ENCODE measurements around the gene NOTCH3. TPM values are rescaled to one million over a fixed set of nuclear protein-coding genes. Genes with fewer than 3 reads are reported as not detected.

Gene NOTCH3
- total and polyA plus RNA-seq, 2 donors, result 11.3 to 14.8 TPM

GRCh38 chr19:15161028-15161984, 39.5 kb downstream of the NOTCH3 start:
- no peak for DNase-seq (ENCODE audit: low read depth in 6 of 9, low spot score in 9 of 9)
- H3K9me3 ChIP-seq (ENCODE audit: control insufficient read depth in 2 of 2, insufficient read depth in 1 of 2, low read length in 1 of 2), result peaks cover 12 to 39% of the 10 kb centered on the region in 2 donors
- no peak overlapping the region for H3K27ac ChIP-seq (ENCODE audit: low read depth in 1 of 2, low read length in 1 of 2)
- no peak overlapping the region for H3K4me3 ChIP-seq (ENCODE audit: low read length in 2 of 2)
- H3K36me3 ChIP-seq (ENCODE audit: control insufficient read depth in 2 of 2, insufficient read depth in 2 of 2, low read length in 1 of 2), result peaks cover 65 to 70% of the 10 kb centered on the region in 2 donors
- H3K27me3 ChIP-seq (ENCODE audit: control insufficient read depth in 2 of 2, insufficient read depth in 1 of 2, low read length in 1 of 2), result no peaks in the 10 kb centered on the region
- WGBS, result 98% methylated on average over 42 of the region's 42 CpGs
- H3K4me1 ChIP-seq (ENCODE audit: control insufficient read depth in 2 of 2, insufficient read depth in 2 of 2, low read length in 2 of 2), result no peaks in the 10 kb centered on the region

GRCh38 chr19:15159251-15159650, 41.5 kb downstream of the NOTCH3 start:
- no peaks in the 10 kb centered on the region for H3K4me1 ChIP-seq (ENCODE audit: control insufficient read depth in 2 of 2, insufficient read depth in 2 of 2, low read length in 2 of 2)
- no peak overlapping the region for H3K27ac ChIP-seq (ENCODE audit: low read depth in 1 of 2, low read length in 1 of 2)
- 90% methylated on average over 3 of the region's 3 CpGs for WGBS
- H3K4me3 ChIP-seq (ENCODE audit: low read length in 2 of 2), result no peak overlapping the region
- no peak for DNase-seq (ENCODE audit: low read depth in 6 of 9, low spot score in 9 of 9)
- H3K36me3 ChIP-seq (ENCODE audit: control insufficient read depth in 2 of 2, insufficient read depth in 2 of 2, low read length in 1 of 2), result peaks cover 45 to 49% of the 10 kb centered on the region in 2 donors
- H3K9me3 ChIP-seq (ENCODE audit: control insufficient read depth in 2 of 2, insufficient read depth in 1 of 2, low read length in 1 of 2), result peaks cover 4 to 22% of the 10 kb centered on the region in 2 donors
- no peaks in the 10 kb centered on the region for H3K27me3 ChIP-seq (ENCODE audit: control insufficient read depth in 2 of 2, insufficient read depth in 1 of 2, low read length in 1 of 2)

- peaks cover 18 to 22% of the 10 kb centered on the region in 2 donors for H3K36me3 ChIP-seq (ENCODE audit: control insufficient read depth in 2 of 2, insufficient read depth in 2 of 2, low read length in 1 of 2)
- H3K9me3 ChIP-seq (ENCODE audit: control insufficient read depth in 2 of 2, insufficient read depth in 1 of 2, low read length in 1 of 2), result peaks cover 2 to 19% of the 10 kb centered on the region in 2 donors
- no peak overlapping the region for H3K4me3 ChIP-seq (ENCODE audit: low read length in 2 of 2)
- no peak overlapping the region for H3K27ac ChIP-seq (ENCODE audit: low read depth in 1 of 2, low read length in 1 of 2)
- 98% methylated on average over 4 of the region's 4 CpGs for WGBS
- H3K27me3 ChIP-seq (ENCODE audit: control insufficient read depth in 2 of 2, insufficient read depth in 1 of 2, low read length in 1 of 2), result no peaks in the 10 kb centered on the region
- no peaks in the 10 kb centered on the region for H3K4me1 ChIP-seq (ENCODE audit: control insufficient read depth in 2 of 2, insufficient read depth in 2 of 2, low read length in 2 of 2)
- DNase-seq (ENCODE audit: low read depth in 6 of 9, low spot score in 9 of 9), result no peak
Measured at GRCh38 chr19:15156391-15156790, 44.4 kb downstream of the NOTCH3 start.

GRCh38 chr19:15155296-15155695, 45.5 kb downstream of the NOTCH3 start:
- peaks cover 8 to 12% of the 10 kb centered on the region in 2 donors for H3K36me3 ChIP-seq (ENCODE audit: control insufficient read depth in 2 of 2, insufficient read depth in 2 of 2, low read length in 1 of 2)
- H3K4me1 ChIP-seq (ENCODE audit: control insufficient read depth in 2 of 2, insufficient read depth in 2 of 2, low read length in 2 of 2), result no peaks in the 10 kb centered on the region
- WGBS, result 94% methylated on average over 5 of the region's 5 CpGs
- DNase-seq (ENCODE audit: low read depth in 6 of 9, low spot score in 9 of 9), result no peak
- no peak overlapping the region for H3K27ac ChIP-seq (ENCODE audit: low read depth in 1 of 2, low read length in 1 of 2)
- no peak overlapping the region for H3K4me3 ChIP-seq (ENCODE audit: low read length in 2 of 2)
- H3K9me3 ChIP-seq (ENCODE audit: control insufficient read depth in 2 of 2, insufficient read depth in 1 of 2, low read length in 1 of 2), result peaks cover 0 to 9% of the 10 kb centered on the region in 2 donors
- no peaks in the 10 kb centered on the region for H3K27me3 ChIP-seq (ENCODE audit: control insufficient read depth in 2 of 2, insufficient read depth in 1 of 2, low read length in 1 of 2)

- no peaks in the 10 kb centered on the region for H3K9me3 ChIP-seq (ENCODE audit: control insufficient read depth in 2 of 2, insufficient read depth in 1 of 2, low read length in 1 of 2)
- no peak overlapping the region for H3K4me3 ChIP-seq (ENCODE audit: low read length in 2 of 2)
- DNase-seq (ENCODE audit: low read depth in 6 of 9, low spot score in 9 of 9), result peak in 5 of 9 donors; percentile 23 to 51 (median 33)
- WGBS, result 98% methylated on average over 3 of the region's 3 CpGs
- H3K4me1 ChIP-seq (ENCODE audit: control insufficient read depth in 2 of 2, insufficient read depth in 2 of 2, low read length in 2 of 2), result no peaks in the 10 kb centered on the region
- H3K36me3 ChIP-seq (ENCODE audit: control insufficient read depth in 2 of 2, insufficient read depth in 2 of 2, low read length in 1 of 2), result no peaks in the 10 kb centered on the region
- no peaks in the 10 kb centered on the region for H3K27me3 ChIP-seq (ENCODE audit: control insufficient read depth in 2 of 2, insufficient read depth in 1 of 2, low read length in 1 of 2)
- H3K27ac ChIP-seq (ENCODE audit: low read depth in 1 of 2, low read length in 1 of 2), result no peak overlapping the region
Measured at GRCh38 chr19:15154002-15154612, 46.7 kb downstream of the NOTCH3 start.

- no peak for DNase-seq (ENCODE audit: low read depth in 6 of 9, low spot score in 9 of 9)
- WGBS, result 84% methylated on average over 5 of the region's 5 CpGs
- no peak overlapping the region for H3K4me3 ChIP-seq (ENCODE audit: low read length in 2 of 2)
- H3K27me3 ChIP-seq (ENCODE audit: control insufficient read depth in 2 of 2, insufficient read depth in 1 of 2, low read length in 1 of 2), result peaks cover 0 to 2% of the 10 kb centered on the region in 2 donors
- no peaks in the 10 kb centered on the region for H3K9me3 ChIP-seq (ENCODE audit: control insufficient read depth in 2 of 2, insufficient read depth in 1 of 2, low read length in 1 of 2)
- H3K36me3 ChIP-seq (ENCODE audit: control insufficient read depth in 2 of 2, insufficient read depth in 2 of 2, low read length in 1 of 2), result no peaks in the 10 kb centered on the region
- no peaks in the 10 kb centered on the region for H3K4me1 ChIP-seq (ENCODE audit: control insufficient read depth in 2 of 2, insufficient read depth in 2 of 2, low read length in 2 of 2)
- no peak overlapping the region for H3K27ac ChIP-seq (ENCODE audit: low read depth in 1 of 2, low read length in 1 of 2)
Measured at GRCh38 chr19:15149737-15150136, 51.1 kb downstream of the NOTCH3 start.

- Histone ChIP-seq H3K36me3 (ENCODE audit: control insufficient read depth in 2 of 2, insufficient read depth in 2 of 2, low read length in 1 of 2) (no peaks in the 10 kb centered on the region), H3K27ac (ENCODE audit: low read depth in 1 of 2, low read length in 1 of 2) (no peak overlapping the region), H3K27me3 (ENCODE audit: control insufficient read depth in 2 of 2, insufficient read depth in 1 of 2, low read length in 1 of 2) (peaks cover 0 to 2% of the 10 kb centered on the region in 2 donors), H3K9me3 (ENCODE audit: control insufficient read depth in 2 of 2, insufficient read depth in 1 of 2, low read length in 1 of 2) (no peaks in the 10 kb centered on the region), H3K4me1 (ENCODE audit: control insufficient read depth in 2 of 2, insufficient read depth in 2 of 2, low read length in 2 of 2) (no peaks in the 10 kb centered on the region), H3K4me3 (ENCODE audit: low read length in 2 of 2) (no peak overlapping the region)
- 95% methylated on average over 1 of the region's 1 CpG for WGBS
- no peak for DNase-seq (ENCODE audit: low read depth in 6 of 9, low spot score in 9 of 9)
Measured at GRCh38 chr19:15147090-15147489, 53.7 kb downstream of the NOTCH3 start.

GRCh38 chr19:15144046-15144646, 56.6 kb downstream of the NOTCH3 start:
- Histone ChIP-seq H3K4me1 (ENCODE audit: control insufficient read depth in 2 of 2, insufficient read depth in 2 of 2, low read length in 2 of 2) (no peaks in the 10 kb centered on the region), H3K4me3 (ENCODE audit: low read length in 2 of 2) (no peak overlapping the region), H3K27me3 (ENCODE audit: control insufficient read depth in 2 of 2, insufficient read depth in 1 of 2, low read length in 1 of 2) (peaks cover 0 to 2% of the 10 kb centered on the region in 2 donors), H3K27ac (ENCODE audit: low read depth in 1 of 2, low read length in 1 of 2) (no peak overlapping the region), H3K36me3 (ENCODE audit: control insufficient read depth in 2 of 2, insufficient read depth in 2 of 2, low read length in 1 of 2) (no peaks in the 10 kb centered on the region), H3K9me3 (ENCODE audit: control insufficient read depth in 2 of 2, insufficient read depth in 1 of 2, low read length in 1 of 2) (peaks cover under 1 to 1% of the 10 kb centered on the region in 2 donors)
- no peak for DNase-seq (ENCODE audit: low read depth in 6 of 9, low spot score in 9 of 9)
- 97% methylated on average over 1 of the region's 1 CpG for WGBS

- Histone ChIP-seq H3K4me3 (ENCODE audit: low read length in 2 of 2) (no peak overlapping the region), H3K9me3 (ENCODE audit: control insufficient read depth in 2 of 2, insufficient read depth in 1 of 2, low read length in 1 of 2) (peaks cover 1 to 4% of the 10 kb centered on the region in 2 donors), H3K27ac (ENCODE audit: low read depth in 1 of 2, low read length in 1 of 2) (no peak overlapping the region), H3K27me3 (ENCODE audit: control insufficient read depth in 2 of 2, insufficient read depth in 1 of 2, low read length in 1 of 2) (no peaks in the 10 kb centered on the region), H3K36me3 (ENCODE audit: control insufficient read depth in 2 of 2, insufficient read depth in 2 of 2, low read length in 1 of 2) (no peaks in the 10 kb centered on the region), H3K4me1 (ENCODE audit: control insufficient read depth in 2 of 2, insufficient read depth in 2 of 2, low read length in 2 of 2) (no peaks in the 10 kb centered on the region)
- DNase-seq (ENCODE audit: low read depth in 6 of 9, low spot score in 9 of 9), result no peak
- WGBS, result 97% methylated on average over 5 of the region's 5 CpGs
Measured at GRCh38 chr19:15142313-15142712, 58.5 kb downstream of the NOTCH3 start.
